ENCODE results near the gene JRKL.

Gene JRKL

DNA sequence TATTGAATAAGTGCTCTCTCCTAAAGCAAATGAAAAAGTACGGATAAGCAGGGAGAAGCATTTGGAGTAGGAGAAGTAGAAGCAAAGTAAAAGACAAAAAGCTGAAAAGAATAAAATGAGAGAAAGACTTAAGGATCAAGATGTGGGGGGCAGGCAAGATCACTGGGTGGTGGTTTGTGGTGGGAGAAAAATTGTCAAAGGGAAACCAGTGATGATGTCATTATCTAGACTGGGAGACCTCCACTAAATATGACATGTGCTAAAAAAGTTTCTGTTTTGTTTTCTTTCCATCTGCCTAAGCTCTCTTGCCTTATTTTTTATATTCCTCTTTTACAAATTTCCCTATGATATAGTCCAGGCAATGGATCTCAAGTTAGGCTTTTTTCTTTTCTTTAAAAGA, 32.0 kb upstream of the JRKL start:
- DNase-seq (ENCODE audit: insufficient read length, low spot score) (no peak), FAIRE-seq (no peak)
- TF ChIP-seq, protein P1, sequence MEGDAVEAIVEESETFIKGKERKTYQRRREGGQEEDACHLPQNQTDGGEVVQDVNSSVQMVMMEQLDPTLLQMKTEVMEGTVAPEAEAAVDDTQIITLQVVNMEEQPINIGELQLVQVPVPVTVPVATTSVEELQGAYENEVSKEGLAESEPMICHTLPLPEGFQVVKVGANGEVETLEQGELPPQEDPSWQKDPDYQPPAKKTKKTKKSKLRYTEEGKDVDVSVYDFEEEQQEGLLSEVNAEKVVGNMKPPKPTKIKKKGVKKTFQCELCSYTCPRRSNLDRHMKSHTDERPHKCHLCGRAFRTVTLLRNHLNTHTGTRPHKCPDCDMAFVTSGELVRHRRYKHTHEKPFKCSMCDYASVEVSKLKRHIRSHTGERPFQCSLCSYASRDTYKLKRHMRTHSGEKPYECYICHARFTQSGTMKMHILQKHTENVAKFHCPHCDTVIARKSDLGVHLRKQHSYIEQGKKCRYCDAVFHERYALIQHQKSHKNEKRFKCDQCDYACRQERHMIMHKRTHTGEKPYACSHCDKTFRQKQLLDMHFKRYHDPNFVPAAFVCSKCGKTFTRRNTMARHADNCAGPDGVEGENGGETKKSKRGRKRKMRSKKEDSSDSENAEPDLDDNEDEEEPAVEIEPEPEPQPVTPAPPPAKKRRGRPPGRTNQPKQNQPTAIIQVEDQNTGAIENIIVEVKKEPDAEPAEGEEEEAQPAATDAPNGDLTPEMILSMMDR (IDR thresholded peaks at IDR 0.05; ENCODE audit: insufficient read depth, missing control alignments), result no peak

DNA sequence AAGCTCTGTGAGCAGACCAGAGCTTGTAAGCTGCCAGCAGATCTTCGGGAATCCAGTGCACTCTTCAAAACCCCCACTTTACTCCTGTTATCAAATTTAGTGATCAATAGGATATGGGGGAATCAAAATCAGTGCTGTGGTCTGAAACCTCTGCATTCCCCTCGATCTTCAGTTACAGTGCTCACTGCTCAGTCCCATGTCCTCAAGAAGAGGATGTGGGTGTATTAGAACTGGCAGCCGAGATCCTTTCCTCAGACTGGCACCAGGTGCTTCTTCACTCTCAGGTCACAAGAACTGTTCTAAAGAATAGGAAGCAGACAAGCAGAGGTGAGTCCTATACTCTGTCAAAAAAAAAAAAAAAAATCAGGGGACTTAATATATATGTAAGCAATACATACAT, 31.5 kb upstream of the JRKL start:
- TF ChIP-seq, protein P1 (IDR thresholded peaks at IDR 0.05; ENCODE audit: insufficient read depth, missing control alignments), result no peak
- FAIRE-seq (no peak), DNase-seq (ENCODE audit: insufficient read length, low spot score) (no peak)

DNA sequence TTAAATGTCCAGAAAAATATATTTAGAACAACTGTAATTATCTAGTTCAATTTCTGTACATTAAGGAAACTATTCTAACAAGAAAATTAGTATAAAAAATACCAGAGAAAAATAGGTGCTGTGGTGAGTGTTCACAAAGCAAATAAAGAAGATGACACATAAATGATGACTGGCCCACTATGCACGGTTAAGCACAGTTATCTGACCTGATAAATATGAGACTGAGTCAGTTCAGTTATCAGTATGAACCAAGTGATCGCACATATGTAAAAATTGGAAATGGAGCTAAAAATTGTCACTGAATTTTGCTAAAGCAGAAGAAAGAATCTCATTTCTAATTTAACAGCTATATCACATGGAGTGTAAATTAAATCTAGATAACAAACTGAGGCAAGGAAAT, 28.0 kb upstream of the JRKL start:
- FAIRE-seq (no peak), DNase-seq (ENCODE audit: insufficient read length, low spot score) (no peak)
- TF ChIP-seq, protein P1 (IDR thresholded peaks at IDR 0.05; ENCODE audit: insufficient read depth, missing control alignments), result no peak

DNA sequence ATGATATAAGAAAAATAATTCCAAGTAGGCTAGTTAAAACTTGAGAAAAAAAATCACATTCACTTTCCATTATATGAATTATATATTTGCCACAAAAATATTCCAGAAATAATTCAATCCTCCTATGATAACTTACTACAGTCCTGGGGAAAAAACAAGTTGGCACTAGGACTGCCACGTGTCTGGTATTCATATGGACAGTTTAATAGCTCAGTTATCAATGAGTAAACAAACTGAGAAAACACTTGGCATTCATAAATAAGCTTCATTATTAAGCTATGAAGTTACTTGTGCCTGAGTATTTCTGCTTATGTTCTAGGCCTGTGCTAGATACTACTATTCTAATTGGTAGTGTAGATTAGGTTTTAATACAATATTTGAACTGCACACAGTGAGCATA, 24.3 kb upstream of the JRKL start:
- DNase-seq (ENCODE audit: insufficient read length, low spot score) (no peak), FAIRE-seq (peak; percentile 53)
- TF ChIP-seq, protein P1 (IDR thresholded peaks at IDR 0.05; ENCODE audit: insufficient read depth, missing control alignments), result no peak

DNA sequence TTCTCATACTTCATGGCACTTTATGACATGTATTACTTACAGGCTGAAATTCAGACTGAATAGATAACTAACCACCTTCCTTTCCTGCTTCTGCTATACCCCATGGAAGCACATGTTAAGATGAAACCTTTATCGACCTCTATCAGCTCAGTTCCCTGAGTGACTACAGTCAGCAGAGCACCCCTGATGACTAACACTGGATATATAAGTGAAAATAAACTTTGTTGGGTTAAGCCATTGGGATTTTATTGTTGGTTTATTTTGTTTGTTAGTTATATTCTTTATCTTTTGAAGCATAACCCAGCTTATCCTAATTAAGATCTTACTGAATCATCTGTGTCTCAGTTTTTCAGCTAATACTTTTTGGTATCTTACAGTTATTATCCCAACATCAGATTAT, 23.8 kb upstream of the JRKL start:
- TF ChIP-seq, protein P1 (IDR thresholded peaks at IDR 0.05; ENCODE audit: insufficient read depth, missing control alignments), result no peak
- no peak for FAIRE-seq
- no peak for DNase-seq (ENCODE audit: insufficient read length, low spot score)

DNA sequence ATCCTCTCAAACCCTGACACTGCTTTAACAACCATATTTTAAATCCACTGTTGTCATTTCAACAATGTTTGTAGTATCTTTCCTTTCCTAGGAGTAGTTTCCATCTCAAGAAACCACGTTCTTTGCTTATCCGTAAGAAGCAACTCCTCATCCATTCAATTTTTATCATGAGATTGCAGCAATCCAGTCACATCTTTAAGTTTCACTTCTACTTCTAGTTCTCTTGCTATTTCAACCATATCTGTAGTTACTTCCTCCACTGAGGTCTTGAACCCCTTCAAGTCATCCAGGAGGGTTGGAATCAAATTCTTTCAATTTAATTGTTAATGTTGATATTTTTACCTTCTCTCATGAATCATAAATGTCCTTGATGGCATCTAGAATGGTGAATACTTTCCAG, 22.5 kb upstream of the JRKL start:
- FAIRE-seq (no peak), DNase-seq (ENCODE audit: insufficient read length, low spot score) (no peak)
- TF ChIP-seq, protein P1 (IDR thresholded peaks at IDR 0.05; ENCODE audit: insufficient read depth, missing control alignments), result no peak

DNA sequence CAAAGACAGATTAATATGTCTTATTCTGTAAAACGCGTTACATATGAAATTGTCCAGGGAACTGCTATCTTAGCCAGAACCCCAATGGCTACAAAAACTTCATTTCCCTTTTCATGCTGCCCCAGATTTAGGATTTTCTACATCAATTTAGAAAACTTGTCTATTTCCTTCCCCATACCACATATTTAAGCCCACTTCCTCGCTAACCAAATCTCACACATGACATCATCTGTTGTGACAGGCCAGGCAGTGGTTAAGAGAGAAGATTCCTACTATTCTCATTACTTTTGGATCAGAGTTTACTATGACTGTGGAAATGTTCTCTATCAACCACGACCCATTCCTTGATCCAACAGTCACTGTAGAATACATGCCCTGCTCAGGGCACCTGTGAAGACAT, 16.0 kb upstream of the JRKL start:
- TF ChIP-seq, protein P1 (IDR thresholded peaks at IDR 0.05; ENCODE audit: insufficient read depth, missing control alignments), result no peak
- FAIRE-seq, result no peak
- no peak for DNase-seq (ENCODE audit: insufficient read length, low spot score)
